ENCODE data around the gene CCAR1. TPM values are rescaled to one million over a fixed set of nuclear protein-coding genes. Genes with fewer than 3 reads are reported as not detected.
A peak's percentile ranks its signal among the peaks of the same experiment; 100 is the strongest.

The CCAR1 gene
- total RNA-seq, result 67.0 TPM

DNA sequence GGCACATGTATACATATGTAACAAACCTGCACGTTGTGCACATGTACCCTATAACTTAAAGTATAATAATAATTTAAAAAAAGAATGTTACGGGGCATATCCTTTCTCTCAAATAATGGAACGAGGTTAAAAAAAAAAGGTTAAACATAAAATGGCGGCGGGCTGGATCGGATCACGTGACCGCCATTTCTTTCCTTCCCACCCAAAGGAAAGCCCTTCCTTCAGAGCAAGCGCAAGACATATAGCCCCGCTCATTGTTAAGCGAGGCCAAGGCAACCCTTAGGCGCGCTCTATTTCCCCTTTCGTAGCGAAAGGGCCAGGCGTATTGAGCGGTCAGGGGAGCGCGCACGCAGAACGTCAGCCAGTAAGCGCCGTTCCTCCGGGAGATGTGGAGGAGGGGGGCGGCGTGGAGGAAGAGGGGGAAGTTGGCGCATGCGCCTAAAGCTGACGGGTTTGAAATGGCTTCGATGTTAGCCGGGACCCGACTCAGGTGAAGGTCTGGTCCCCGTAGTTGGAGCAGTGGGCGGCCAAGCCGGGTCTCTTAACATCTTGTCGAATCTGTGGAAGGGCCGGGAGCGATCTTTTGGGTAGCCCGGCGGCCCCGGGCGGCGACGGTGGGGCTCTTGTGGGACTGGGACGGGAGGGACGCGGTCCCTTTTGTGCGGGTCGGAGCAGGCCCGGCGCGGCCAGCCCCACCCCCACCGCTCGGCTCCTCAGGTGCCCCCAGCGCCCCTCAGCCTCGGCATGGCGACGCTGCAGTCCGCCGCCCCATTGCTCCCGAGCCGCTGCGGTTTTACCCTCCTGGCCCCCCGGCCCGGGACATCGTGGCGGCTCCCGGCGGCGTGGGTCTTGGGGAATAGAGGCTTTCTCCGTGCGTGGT is at the start of gene CCAR1:
TSS of gene CCAR1 (plus strand) at position 447 of the 880 bp plus-strand sequence. CDS start 1,266 bp downstream, outside the sequence.
- peak in 1 of 2 donors; percentile 96 for DNase-seq (ENCODE audit: extremely low spot score in 2 of 2)
- peaks cover 18% of the 10 kb centered on the region for H3K4me1 ChIP-seq
- no peak for TF ChIP-seq CTCF (IDR thresholded peaks at IDR 0.05)
- TF ChIP-seq POLR2AphosphoS5 (IDR thresholded peaks at IDR 0.05; ENCODE audit: insufficient read depth in 1 of 2, low read depth in 1 of 2), result peak; percentile 95 to 99
- TF ChIP-seq POLR2A (IDR thresholded peaks at IDR 0.05), result peak in 1 of 2 donors; percentile 44
- H3K4me3 ChIP-seq, result peak within 1 kb of the TSS; percentile 60 to 84
- intact Hi-C loops (cut with DNase I), result no loop called here
- no peaks in the 10 kb centered on the region for H3K9me3 ChIP-seq
- H3K36me3 ChIP-seq, result peaks cover 0 to 19% of the 10 kb centered on the region in 2 donors
- no peaks in the 10 kb centered on the region for H3K27me3 ChIP-seq
- peak within 1 kb of the TSS; percentile 95 for H3K27ac ChIP-seq

- peaks cover 0 to 15% of the 10 kb centered on the region in 2 donors for H3K36me3 ChIP-seq
- no peaks in the 10 kb centered on the region for H3K9me3 ChIP-seq
- TF ChIP-seq POLR2AphosphoS5 (IDR thresholded peaks at IDR 0.05; ENCODE audit: insufficient read depth in 1 of 2, low read depth in 1 of 2) (no peak), CTCF (IDR thresholded peaks at IDR 0.05) (no peak), POLR2A (IDR thresholded peaks at IDR 0.05) (no peak)
- no peaks in the 10 kb centered on the region for H3K4me1 ChIP-seq
- intact Hi-C loops (cut with DNase I), result no loop called here
- H3K27me3 ChIP-seq, result no peaks in the 10 kb centered on the region
- H3K4me3 ChIP-seq, result no peak overlapping the region
- no peak overlapping the region for H3K27ac ChIP-seq
- no peak for DNase-seq (ENCODE audit: extremely low spot score in 2 of 2)
These were observed 36.6 kb upstream of the CCAR1 start for GRCh38 chr10:68684413-68684812.

DNA sequence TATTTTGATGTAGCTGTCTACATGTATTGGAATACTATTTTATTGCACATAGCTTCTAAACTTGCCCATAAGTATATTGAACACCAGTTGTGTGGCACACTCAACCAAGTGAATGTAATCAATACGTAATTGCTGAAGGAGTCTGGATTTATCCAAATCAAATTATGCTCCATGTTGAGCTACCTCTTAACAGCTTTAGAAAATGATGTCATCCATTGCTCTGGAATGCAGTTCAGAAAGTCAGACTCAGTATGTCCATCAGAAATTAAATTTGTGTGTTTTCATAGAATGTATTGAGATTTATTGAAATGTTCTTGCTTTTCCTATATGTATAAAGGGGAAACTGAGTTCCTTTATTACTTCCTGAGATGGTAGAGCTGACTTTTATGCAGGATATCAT is 25.0 kb upstream of the CCAR1 start:
- no peak for DNase-seq (ENCODE audit: extremely low spot score in 2 of 2)
- Histone ChIP-seq H3K4me3 (no peak overlapping the region), H3K36me3 (peaks cover 0 to 3% of the 10 kb centered on the region in 2 donors), H3K27ac (no peak overlapping the region), H3K9me3 (no peaks in the 10 kb centered on the region), H3K27me3 (no peaks in the 10 kb centered on the region), H3K4me1 (no peaks in the 10 kb centered on the region)
- TF ChIP-seq POLR2AphosphoS5 (IDR thresholded peaks at IDR 0.05; ENCODE audit: insufficient read depth in 1 of 2, low read depth in 1 of 2), result no peak
- no peak for TF ChIP-seq POLR2A (IDR thresholded peaks at IDR 0.05)
- TF ChIP-seq CTCF (IDR thresholded peaks at IDR 0.05), result no peak
- intact Hi-C loops (cut with DNase I), result no loop called here

DNA sequence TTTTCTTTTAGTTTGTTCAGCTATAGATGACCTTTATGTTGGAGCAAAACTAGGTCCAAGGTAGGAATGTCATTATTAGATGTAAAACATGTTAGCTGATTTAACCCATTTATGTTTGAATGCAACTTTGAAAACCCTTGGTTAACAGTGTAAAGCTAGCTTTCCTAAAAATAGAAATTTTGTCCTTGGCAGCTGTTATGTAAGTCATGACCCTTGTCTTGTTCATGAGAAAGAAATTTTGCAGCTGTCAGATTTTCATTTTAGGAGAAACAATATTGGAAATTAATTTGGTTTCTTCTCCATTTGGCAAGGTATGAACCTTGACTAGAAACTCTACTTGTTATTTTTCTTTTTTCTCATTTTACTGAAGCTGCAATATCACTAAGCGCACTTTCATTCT is 23.9 kb upstream of the CCAR1 start:
- no peaks in the 10 kb centered on the region for H3K36me3 ChIP-seq
- H3K27ac ChIP-seq, result no peak overlapping the region
- no peaks in the 10 kb centered on the region for H3K27me3 ChIP-seq
- no peak overlapping the region for H3K4me3 ChIP-seq
- intact Hi-C loops (cut with DNase I), result no loop called here
- H3K4me1 ChIP-seq, result no peaks in the 10 kb centered on the region
- no peaks in the 10 kb centered on the region for H3K9me3 ChIP-seq
- TF ChIP-seq POLR2A (IDR thresholded peaks at IDR 0.05), result no peak
- no peak for TF ChIP-seq CTCF (IDR thresholded peaks at IDR 0.05)
- TF ChIP-seq POLR2AphosphoS5 (IDR thresholded peaks at IDR 0.05; ENCODE audit: insufficient read depth in 1 of 2, low read depth in 1 of 2), result no peak
- no peak for DNase-seq (ENCODE audit: extremely low spot score in 2 of 2)

GRCh38 chr10:68700197-68700596 is 20.8 kb upstream of the CCAR1 start:
- intact Hi-C loops (cut with DNase I), result no loop called here
- H3K27me3 ChIP-seq, result no peaks in the 10 kb centered on the region
- no peak overlapping the region for H3K4me3 ChIP-seq
- TF ChIP-seq POLR2AphosphoS5 (IDR thresholded peaks at IDR 0.05; ENCODE audit: insufficient read depth in 1 of 2, low read depth in 1 of 2) (no peak), POLR2A (IDR thresholded peaks at IDR 0.05) (no peak), CTCF (IDR thresholded peaks at IDR 0.05) (no peak)
- H3K27ac ChIP-seq, result no peak overlapping the region
- H3K36me3 ChIP-seq, result no peaks in the 10 kb centered on the region
- H3K9me3 ChIP-seq, result no peaks in the 10 kb centered on the region
- no peaks in the 10 kb centered on the region for H3K4me1 ChIP-seq
- no peak for DNase-seq (ENCODE audit: extremely low spot score in 2 of 2)

Measured in vagina (tissue), 2 donors.